Measurements from ENCODE around the gene CELA3A.
"Not testable (repeated sequence)": the region's sequence is repeated elsewhere in the genome, so short reads cannot be mapped to it uniquely, and the experiment has no call there.

CELA3A gene, protein sequence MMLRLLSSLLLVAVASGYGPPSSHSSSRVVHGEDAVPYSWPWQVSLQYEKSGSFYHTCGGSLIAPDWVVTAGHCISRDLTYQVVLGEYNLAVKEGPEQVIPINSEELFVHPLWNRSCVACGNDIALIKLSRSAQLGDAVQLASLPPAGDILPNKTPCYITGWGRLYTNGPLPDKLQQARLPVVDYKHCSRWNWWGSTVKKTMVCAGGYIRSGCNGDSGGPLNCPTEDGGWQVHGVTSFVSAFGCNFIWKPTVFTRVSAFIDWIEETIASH

DNA sequence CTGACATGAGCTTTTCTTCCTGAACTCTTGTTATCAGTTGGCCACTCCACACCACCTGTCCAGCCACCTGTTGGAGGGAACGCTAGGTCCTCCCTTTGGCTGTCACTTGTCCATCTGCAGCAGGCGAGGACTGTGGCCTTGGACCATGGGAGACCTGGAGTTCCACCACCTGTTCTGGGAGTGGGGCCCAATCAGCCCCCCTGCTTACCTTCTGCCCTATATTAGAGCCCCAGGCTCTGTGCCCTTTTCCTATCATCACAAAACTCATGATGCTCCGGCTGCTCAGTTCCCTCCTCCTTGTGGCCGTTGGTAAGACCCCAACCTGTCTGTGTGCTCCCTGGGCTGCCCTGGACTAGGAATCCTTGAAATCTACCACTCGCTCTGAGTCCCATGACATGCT is at the start of gene CELA3A:
CELA3A (plus strand) TSS at position 249 of the 400 bp plus-strand sequence; CDS start at position 267, 18 bp downstream.
- no peak for DNase-seq (ENCODE audit: low read depth in 2 of 2)

DNA sequence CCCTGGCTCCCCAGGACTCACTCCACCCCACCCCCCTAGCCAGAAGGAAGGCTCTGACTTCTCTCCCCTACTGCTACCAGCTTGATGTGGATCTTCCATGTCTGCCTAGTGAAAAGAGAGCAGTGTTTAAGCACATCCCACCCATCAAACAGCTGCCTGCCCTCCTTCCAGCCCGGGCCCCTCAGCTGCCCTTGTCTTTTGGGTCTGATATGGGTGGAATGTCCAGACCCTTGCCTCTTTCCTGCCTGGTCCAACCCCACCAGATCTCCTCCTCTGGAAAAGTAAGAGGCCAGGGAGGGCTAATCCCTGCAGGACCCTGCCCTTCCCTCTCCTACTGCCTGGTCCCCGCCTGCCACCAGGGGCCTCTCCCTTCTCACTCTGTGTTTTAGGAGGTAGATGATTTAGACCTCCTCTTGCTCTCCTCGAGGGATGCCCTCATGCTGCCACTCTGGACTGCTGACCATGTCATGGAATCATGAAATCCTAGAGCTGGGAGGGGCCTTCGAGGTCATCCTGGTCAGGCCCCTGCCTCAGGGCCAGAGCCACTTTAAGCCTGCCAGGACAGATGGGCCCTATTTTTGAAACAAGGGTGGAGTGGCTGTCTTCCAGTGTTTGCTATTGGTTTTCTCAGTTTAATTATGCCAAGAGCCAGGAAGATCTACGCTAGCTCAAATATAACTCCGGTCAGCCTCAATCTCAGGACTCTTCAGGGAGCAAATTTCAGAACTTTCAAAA is 48.5 kb upstream of the CELA3A start:
- no peak for DNase-seq (ENCODE audit: low read depth in 2 of 2)

DNA sequence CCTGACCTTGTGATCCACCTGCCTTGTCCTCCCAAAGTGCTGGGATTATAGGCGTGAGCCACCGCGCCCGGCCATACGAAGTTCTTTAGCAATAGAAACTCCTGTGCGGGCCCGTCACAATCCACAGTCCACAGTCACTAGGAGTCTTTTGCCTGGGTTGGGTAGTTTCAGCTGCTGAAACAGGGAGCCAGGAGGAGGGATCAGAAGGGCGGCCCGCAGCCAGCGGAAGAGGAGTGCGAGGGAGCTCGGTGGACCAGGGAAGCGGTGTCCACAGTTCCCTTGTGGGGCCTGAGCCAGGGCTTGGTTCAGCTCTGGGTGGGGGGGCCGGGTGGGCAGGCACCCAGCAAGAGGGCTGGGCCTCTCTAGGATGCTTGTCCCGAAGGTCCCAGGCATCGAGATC is 46.4 kb upstream of the CELA3A start:
- no peak for DNase-seq (ENCODE audit: low read depth in 2 of 2)

DNA sequence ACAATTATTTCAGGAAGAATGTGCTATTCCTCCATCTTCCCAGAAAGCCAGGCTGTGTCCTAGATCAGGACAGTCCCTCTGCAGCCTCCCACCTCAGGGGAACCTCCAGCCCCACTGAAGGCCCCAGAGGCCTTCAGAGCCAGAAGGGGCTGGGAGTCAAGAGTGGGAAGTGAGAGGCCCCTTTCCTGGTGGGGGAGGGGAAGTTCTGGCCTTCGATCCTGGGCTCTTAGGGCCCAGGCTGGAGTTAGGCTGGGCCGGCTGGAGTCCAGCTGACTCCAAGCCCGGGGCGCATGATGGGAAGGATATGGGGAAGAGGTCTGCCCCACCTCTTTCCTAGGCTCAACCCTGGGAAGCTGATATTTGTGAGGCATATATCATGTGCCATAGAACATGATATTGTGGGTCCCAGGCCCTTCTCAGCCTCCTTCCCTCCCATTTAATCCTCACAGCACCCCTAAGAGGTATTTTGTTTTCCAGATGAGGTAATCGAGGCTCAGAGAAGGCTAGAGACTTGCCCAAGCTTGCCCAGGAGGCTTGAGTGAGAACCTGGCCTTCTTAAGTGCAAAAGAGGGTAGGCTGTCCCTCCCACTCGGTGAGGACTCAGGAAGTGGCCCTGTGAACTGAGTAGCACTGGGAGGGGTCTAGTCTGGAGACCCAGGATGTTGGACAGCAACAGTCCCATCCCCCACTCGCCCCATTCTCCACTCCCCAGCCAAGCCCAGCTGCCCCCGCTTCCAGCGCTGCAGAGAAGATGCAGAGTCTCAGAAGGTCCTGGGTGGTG is 45.8 kb upstream of the CELA3A start:
- DNase-seq (ENCODE audit: low read depth in 2 of 2), result no peak

DNA sequence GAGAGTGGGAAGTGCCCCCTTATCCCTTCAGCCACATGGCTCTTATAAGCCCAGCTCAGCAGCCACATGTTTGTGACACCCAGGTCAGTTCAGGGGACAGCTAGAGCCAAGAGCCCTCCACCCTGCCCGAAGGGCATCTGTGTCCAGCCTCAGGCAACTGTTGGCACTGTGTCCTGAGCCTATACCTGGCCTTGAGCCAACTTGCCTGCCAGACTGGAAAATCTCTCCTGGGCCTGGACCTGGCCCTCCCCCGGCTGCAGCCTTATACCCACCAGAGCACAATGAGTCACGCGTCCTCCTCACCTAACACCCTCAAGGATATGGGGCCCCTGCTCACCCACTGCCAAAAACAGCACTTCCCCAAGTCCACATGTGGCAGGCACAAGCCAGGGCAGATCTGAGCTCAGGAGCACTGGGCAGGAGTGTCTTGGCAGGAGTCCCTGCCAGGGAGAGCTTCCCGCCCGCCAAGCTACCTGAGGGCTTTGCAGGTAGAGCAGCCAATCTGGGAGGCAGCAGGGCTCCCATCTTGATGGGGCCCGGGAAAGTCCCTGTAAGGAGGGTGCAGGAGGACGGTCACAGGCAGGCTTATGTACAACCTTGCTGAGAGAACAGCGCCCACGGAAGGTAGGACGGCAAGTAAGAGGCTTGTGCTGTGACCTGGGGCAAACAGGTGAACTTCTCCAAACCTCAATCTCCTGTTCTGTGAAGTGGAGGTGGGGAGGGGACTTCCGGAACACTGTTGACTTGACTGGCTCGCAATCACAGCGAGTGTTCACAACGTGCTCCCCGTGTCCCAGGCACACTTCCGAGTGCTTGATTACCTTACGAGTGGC is 44.5 kb upstream of the CELA3A start:
- DNase-seq (ENCODE audit: low read depth in 2 of 2), result peak in 1 of 2 donors; percentile 13

DNA sequence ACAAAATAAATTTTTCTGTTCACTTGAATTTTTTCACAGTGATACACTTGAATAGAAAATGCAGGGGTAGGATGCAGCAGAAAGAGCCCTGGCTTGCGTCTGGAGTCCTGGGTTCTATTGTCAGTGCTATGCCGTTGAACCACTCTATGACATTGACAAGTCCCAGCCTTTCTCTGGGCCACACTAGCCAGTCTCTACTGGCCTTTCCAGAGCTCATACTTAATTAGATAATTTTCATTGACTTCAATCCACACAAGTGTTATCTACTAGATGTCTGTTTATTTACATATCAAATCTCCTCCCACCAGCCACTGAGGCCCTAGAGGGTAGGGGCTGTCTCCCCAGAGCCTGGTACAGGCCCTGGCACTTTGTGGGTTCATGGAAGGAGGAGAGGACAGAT is 40.1 kb upstream of the CELA3A start:
- DNase-seq (ENCODE audit: low read depth in 2 of 2), result no peak

DNA sequence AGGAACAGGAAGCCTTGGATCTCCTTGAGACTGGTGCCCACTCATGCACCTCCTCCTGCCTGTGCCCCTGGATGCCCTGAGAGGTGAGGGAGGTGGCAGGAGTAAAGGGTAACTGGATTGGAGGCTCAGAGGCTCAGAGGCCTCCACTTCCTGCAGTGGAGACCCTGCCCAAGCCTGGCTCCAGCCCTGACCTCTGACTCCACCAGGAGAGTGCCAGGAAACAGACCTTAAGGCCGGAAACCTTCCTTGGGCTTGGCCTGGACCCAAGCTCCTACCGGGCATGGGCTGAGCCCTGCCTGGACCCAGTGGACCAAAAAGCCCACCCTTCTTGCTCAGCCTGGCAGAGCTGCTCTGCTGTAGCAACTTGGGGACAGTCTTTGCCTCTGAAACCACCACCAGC is 39.7 kb upstream of the CELA3A start:
- DNase-seq (ENCODE audit: low read depth in 2 of 2), result no peak

DNA sequence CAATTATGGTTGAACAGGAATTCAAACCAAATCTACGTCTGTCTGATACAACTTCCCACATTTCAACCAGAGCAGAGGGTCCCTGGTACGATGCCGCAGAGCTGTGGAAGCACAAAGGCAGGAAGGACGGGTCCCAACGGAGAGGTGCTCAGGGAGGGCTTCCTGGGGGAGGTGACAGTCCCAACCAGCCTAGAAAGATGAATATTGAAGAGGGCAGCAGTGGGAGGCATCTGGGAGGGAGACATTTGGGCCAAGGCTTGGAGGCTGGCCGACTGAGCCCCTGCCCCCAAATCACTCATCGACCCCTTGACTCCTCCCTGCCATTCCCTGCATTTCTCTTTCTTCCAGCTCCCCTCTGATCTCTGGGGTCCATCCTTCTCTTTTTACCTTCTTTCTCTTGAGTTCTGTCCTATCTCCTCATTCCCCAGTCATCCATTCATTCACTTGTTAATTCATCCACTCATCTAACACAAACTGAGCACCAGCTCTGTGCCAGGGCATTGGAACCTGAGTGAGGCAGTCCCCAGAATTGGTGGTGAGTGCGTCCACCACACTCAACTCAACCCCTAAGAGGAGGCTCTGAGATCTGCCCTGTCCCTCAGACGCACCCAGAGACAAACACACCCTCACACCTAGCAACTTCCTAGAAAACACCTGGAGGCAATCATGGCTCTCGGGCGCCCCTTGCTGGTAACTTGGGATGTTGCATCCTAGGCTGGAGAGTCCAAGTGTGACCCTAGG is 37.8 kb upstream of the CELA3A start:
- peak; percentile 60 to 64 for DNase-seq (ENCODE audit: low read depth in 2 of 2)

DNA sequence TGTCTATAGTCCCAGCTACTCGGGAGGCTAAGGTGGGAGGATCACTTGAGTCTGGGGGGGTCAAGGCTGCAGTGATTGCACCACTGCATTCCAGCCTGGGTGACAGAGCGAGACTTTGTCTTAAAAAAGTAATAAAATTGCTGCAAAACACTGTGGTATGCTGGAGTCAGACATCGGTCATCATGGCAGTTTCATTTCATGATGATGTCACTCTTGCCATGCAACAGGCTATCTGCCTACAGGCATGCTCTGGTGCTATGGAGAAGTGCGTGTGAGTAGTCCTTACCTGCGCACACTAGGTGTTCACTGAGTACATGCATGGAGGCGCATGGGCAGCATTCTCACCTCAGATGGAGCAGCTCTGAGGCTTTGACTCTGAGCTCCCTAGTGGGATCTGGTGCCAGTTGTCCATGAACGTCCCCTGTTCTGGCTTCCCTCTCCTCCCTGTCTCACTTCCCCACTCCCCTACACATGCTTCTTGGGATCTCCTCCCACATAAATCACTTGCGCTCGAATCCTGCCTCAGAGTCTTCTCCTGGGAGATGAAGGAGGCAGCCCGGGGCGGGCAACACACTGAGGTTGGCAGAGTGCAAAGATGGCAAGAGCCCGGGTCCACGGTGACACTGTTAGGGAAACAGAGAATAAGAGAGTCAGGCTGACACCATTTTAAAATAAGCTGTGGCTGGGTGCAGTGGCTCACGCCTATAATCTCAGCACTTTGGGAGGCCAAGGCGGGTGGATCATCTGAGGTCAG is 35.0 kb upstream of the CELA3A start:
- DNase-seq (ENCODE audit: low read depth in 2 of 2), result no peak

DNA sequence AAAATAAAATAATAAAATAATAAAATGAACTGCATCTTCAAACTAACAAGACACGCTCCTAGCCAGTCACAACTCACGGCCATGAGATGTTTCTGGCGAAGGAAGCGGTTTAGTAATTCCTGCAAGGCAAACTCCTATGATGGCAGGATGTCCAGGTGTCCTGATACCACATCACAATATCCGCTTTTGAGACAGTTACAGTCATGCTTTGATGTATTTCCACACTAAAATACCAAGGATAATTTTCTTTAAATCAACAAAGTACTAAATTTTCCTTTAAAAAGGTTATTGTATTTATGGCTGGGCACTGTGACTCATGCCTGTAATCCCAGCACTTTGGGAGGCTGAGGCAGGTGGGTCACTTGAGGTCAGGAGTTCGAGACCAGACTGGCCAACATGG is 34.2 kb upstream of the CELA3A start:
- DNase-seq (ENCODE audit: low read depth in 2 of 2), result not testable (repeated sequence)

DNA sequence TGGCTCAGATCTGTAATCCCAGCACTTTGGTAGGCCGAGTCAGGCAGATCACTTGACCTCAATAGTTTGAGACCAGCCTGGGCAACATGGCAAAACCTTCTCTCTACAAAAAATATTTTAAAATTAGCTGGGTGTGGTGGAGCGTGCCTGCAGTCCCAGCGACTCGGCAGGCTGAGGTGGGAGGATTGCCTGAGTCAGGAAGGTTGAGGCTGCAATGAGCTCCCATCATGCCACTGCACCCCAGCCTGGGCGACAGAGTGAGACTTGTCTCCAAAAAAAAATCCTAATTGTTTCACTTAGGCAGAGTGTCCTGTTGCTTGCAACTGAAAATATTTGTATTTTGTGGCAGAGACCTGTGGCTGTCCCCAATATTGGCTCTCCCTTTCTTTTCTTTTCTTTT is 32.4 kb upstream of the CELA3A start:
- DNase-seq (ENCODE audit: low read depth in 2 of 2), result not testable (repeated sequence)

DNA sequence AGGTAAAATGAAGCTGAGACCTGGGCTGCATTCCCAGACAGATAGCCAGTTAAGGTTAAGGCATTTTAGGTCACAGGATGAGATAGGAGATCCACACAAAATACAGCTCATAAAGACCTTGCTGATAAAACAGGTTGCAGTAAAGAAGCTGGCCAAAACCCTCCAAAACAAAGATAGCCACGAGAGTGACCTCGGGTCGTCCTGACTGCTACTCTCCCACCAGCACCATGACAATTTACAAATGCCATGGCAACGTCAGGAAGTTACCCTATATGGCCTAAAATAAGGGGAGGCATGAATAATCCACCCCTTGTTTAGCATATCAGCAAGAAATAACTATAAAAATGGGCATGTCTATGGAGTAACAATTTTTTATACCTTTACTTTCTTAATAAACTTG is 30.9 kb upstream of the CELA3A start:
- not testable (repeated sequence) for DNase-seq (ENCODE audit: low read depth in 2 of 2)

DNA sequence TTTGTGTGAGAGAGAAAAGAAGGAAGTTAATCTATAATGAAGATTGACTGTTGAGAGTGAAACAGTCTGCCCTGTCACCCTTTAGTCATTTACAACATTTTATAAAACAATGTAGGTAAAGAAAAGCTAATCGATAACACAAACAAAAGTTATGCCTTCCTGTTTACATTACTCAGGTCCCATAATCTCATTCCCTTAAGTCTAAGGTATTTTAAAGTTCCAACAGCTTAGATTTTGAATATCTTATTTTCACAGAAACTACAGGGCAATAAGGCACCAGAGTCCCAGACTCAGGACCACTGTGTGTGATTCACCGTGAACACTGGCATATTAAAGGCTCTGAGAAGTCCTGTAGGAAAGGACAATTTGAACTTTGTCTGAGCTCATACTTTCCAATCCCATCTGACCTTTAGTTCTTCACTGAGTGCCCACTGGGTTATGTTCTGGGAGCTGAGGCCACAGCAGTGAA is 28.4 kb upstream of the CELA3A start:
- not testable (repeated sequence) for DNase-seq (ENCODE audit: low read depth in 2 of 2)

DNA sequence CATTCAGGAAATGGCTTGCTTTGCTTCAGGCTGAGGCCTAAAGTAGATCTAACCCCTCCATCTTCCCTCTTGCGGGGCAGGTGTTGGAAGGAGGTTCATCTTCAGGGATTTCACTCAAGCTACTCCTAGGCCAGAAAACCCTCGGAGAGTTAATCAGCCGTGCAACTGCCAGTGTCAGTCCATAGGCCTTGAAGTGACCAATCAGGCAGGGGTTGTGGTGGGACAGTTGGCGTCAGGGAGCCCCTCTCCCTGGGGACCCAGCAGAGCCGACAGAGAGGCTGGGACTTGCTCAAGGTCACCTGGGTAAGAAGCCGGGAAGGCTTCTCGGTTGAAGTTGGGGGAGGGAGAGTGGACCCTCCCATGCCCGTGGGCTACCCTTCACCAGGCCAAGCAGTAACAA is 27.5 kb upstream of the CELA3A start:
- not testable (repeated sequence) for DNase-seq (ENCODE audit: low read depth in 2 of 2)

DNA sequence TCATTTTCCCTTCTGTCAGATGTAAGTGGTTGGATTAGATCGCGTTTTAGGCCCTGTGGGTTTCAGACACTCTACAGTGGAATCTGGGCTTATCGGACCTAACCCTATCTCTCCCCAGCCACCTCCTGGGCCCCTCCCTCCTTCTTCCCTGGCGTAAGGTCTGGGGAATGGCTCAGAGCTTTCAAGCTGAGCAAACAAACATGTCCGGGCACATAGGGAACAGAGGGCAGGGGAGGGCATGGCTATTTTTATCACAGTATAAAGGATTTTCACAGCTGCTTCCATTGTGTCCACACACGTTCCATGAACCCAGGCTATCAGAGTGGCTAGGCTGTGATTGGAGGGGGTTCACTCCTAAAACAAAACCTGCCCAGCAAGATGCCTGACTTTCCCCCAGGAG is 26.8 kb upstream of the CELA3A start:
- not testable (repeated sequence) for DNase-seq (ENCODE audit: low read depth in 2 of 2)

DNA sequence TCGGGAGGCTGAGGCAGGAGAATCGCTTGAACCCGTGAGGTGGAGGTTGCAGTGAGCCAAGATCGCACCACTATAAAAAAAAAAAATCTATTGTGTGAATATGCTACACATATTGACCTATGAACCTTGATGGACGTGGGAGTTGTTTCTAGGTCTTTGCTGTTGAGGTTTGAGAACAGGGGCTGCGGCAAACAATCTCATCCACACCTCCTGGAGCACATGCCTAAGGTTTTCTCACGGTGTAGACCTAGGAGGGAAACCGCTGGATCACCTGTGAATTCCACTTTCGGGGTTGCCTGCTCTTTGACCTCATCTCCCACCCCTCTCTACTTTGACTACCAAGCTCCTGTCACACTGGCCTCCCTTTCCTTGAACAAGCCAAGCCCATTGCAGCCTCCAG is 26.2 kb upstream of the CELA3A start:
- not testable (repeated sequence) for DNase-seq (ENCODE audit: low read depth in 2 of 2)

DNA sequence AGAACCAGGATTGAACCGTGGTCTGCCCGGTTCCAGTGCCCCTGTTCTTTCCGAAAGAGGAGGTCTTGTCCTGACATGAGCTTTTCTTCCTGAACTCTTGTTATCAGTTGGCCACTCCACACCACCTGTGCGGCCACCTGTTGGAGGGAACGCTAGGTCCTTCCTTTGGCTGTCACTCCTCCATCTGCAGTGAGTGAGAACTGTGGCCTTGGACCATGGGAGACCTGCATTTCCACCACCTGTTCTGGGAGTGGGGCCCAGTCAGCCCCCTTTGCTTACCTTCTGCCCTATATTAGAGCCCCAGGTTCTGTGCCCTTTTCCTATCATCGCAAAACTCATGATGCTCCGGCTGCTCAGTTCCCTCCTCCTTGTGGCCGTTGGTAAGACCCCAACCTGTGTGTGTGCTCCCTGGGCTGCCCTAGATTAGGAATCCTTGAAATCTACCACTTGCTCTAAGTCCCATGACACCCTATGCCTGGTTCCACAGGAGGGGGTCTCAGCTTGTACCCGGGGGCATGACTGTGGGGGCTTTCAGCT is 24.7 kb upstream of the CELA3A start, which contains the start of gene CELA3B:
CELA3B (plus strand) TSS at position 320 of the 537 bp plus-strand sequence; CDS start at position 338, 18 bp downstream.
- DNase-seq (ENCODE audit: low read depth in 2 of 2), result not testable (repeated sequence)

DNA sequence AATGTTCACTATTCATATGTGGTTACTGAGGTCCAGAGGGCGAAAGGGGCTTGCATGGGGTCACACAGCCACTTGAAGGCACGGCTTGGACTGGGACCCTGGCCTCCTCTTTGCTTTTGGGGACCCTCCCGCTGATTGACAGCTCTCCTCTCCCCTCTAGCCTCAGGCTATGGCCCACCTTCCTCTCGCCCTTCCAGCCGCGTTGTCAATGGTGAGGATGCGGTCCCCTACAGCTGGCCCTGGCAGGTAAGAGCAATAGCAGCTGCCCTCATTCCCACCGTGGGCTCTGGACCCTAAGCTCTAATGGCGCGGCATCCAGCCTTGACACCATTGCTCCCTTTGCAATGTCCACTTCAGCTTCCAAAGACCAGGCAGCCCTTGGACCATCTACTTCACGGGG is 23.2 kb upstream of the CELA3A start:
- DNase-seq (ENCODE audit: low read depth in 2 of 2), result not testable (repeated sequence)

DNA sequence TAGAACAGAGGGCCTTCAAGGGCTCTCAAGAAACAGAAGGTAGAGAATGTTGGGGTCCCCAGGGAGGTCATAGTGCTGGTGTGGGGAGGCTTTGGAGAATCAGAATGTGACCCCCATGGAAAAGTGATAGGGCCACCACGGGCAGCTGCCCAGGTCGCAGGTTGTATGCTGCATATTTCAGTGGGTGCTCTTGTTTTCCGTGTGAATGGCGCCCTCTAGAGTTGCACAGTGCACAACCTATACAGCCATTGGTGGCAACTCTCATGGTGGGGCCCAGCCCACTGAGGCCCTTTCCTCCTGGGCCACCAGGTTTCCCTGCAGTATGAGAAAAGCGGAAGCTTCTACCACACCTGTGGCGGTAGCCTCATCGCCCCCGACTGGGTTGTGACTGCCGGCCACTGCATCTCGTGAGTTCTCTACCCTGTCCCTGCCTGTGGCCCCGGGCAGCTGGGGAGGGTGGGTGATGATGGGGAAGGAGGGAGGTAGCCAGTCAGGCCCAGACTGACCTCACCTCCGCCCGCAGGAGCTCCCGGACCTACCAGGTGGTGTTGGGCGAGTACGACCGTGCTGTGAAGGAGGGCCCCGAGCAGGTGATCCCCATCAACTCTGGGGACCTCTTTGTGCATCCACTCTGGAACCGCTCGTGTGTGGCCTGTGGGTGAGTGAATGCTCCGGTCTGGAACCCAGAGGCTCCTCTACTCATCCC is 20.8 kb upstream of the CELA3A start:
- not testable (repeated sequence) for DNase-seq (ENCODE audit: low read depth in 2 of 2)

Measured in stimulated activated CD8-positive, alpha-beta memory T cell treated with anti-CD3 and anti-CD28 coated beads, Interleukin-2, amount 100 ng/mL, for 1 hour (primary cell).